GM21447 (cell line): ENCODE results near the gene CFDP1.
A peak's percentile ranks its signal among the peaks of the same experiment; 100 is the strongest.

Experiments used
- ATAC-seq: cut with Tn5 transposase; IDR thresholded peaks from one replicate; pipeline ENCODE4 v1.9.1; 2021; ENCODE audit not compliant: unreplicated experiment

Gene CFDP1

DNA sequence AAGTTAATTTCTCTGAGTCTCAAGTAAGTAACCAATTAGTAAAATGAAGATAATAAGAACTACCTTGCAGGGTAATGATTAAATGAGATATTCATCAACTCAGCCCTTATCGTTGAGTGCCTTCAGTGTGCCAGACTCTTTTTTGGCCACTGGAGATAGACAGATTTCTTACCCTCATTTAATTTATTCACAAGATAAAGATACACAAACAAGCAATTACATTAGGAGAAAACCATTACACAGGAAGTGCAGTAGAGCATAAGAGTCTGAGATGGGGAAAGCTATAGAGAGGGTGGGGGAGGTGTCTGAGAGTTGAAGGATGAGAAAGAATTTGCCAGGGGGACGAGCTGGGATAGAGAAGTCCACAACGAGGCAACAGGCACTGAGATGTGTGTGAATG is 109.4 kb downstream of the CFDP1 start:
- ATAC-seq = no peak

GRCh38 chr16:75323198-75323597 is 110.1 kb downstream of the CFDP1 start:
- no peak for ATAC-seq

- no peak for ATAC-seq
Observed at GRCh38 chr16:75322740-75323139, 110.6 kb downstream of the CFDP1 start.

DNA sequence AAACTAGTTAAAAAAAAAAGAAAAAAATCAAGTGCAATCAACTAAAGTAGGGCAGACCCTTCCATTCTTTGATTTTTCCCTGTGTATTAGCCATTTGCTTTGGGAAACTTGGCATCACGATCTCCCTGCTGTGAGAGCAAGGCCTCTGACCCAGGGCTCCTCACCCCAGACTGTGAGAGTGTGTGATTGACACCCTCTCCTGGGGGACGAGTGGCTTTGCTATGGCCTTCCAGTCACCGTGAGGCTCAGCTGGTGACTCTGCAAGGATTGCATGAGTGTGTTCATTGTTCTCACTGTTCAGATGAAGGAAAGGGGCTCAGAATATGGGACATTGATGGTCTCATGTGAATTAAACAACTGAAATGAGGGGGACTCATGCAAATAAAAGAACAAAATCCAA is 112.9 kb downstream of the CFDP1 start:
- no peak for ATAC-seq

DNA sequence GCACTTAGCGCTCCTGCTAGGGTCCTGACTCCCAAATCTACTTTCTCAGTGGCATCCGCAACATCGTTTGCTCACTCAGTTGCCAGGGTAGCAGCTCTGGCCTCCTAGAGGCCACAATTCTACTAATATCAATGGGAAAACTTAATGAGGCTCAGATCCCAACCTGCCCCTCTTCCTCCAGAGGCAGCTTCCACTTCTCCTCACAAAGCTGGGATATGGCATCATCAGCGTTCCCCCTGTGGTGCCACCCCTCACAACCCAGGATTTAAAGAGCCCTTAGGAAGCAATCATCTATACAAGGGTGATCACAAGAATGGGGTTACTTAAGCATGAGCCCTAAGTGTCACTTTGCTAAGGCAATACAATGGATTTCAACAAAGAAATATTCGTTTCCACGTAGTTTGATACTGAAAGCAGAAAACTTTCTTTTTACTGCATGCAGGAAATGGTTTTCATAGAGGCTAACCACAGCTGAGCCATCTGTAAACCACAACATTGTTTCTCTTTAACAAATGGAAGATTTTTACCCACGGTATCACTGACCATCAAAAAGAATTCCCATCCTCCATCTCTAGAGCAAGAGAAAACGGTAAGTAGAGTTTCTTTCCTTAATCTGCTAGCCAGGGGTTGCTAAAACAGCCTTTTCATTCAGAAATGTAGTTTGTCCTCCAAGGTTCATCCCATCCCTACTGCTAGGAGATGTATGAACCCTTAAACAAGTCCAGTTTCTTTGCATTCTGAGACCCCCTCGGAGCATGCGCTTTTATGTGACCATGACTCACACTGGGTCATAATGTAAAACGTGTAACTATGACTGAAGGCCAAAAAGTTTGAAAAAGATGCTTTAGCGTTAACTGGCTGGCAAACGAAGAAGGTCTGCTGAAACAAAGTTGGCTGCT is 113.5 kb downstream of the CFDP1 start:
- ATAC-seq = peak; percentile 77

DNA sequence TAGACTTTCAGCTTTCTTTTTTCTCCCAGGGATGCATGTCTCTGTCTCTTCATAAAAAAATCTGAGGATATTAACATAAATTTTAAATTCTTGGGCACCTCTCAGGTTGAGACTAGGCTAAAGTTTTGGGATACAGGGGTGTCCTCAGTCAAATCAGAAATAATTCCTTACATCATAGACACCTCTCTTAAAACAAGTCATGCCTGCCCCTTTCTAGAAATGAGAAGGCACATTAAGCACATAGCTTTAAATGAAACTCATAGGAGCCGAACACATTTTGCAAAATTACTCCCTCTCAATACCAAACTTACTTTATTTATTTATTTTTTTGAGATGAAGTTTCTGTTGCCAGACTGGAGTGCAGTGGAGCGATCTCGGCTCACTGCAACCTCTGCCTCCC is 114.6 kb downstream of the CFDP1 start:
- no peak for ATAC-seq

DNA sequence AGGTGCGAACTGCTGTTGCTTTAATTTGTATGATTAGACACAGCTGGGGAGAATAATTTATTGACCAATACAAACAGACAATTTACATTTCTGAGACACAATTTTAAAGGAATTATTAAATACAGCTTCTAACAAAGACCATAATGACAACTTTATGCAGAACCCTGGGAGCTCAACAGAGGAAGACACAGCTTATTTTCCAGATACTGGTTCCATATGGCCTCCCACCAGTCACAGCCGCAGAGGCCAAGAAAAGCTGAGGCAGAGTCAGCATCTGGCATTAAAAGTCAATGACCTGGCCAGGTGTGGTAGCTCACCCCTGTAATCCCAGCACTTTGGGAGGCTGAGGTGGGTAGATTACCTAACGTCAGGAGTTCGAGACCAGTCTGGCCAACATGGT is 115.8 kb downstream of the CFDP1 start:
- no peak for ATAC-seq

DNA sequence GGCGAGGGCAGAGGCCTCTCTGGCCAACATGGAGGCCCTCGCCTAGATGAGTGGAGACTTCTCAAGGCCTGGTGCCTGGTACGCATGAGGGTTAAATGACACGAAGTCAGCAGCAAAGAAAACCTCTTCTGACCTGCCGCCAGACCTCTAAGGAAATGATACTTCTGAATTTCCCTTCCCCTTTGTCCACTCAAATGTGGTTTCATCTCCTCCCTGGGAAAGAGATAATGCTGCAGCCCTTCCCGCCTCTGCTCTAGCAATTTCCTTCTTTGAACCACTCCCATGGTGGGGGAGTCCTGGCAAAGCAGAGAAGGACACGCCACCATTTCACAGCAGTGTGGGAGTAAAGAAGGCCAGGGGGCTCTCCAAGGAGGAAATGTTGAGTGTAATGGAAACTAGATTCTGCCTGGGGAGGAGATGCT is 116.2 kb downstream of the CFDP1 start:
- ATAC-seq = no peak

GRCh38 chr16:75315539-75316306 is 117.6 kb downstream of the CFDP1 start:
- no peak for ATAC-seq

- no peak for ATAC-seq
Observed at GRCh38 chr16:75312875-75313274, 120.4 kb downstream of the CFDP1 start.

DNA sequence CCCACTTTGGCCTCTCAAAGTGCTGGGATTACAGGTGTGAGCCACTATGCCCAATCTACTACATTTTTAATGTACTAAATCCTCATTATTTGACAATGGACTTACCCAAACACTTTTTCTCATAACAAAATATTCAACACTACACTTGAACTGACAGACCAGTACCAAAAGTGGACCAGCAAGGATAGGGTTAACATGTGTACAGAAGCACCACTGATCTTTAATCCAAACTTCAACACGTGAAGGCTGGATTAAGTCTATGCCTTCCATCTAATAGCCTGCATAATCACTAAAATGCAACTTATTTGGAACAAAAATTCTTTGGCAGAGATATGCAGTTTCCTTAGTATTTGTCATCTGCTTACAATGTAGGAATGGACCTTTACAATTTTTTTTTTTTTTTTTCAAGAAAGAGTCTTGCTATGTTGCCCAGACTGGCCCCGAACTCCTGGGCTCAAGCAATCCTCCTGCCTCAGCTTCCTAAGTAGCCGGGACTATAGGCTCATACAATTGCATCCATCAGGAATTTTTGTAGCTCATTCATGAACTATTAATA is 121.8 kb downstream of the CFDP1 start:
- no peak for ATAC-seq

- ATAC-seq = no peak
Observed at GRCh38 chr16:75310541-75310940, 122.8 kb downstream of the CFDP1 start.

GRCh38 chr16:75309899-75310430 is 123.3 kb downstream of the CFDP1 start:
- ATAC-seq = no peak

DNA sequence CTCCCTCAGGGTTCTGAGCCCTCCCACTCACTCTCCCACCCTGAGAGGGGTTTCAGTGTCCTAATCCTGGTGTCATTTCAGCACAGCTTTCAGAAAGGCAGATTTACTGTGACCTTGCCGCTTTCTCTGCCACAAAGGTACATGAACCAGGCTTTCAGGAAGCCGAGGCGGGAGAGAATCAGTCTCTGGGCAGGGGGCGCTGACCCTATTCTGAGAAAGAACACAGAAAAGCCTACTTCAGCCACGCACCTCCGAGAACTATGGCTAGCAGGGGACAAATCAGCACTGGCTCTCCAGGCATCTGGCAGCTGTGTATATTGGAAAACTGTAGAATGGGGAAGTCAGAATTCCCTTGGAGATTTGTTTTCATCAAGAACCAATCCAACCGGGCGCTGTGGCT is 124.1 kb downstream of the CFDP1 start:
- no peak for ATAC-seq

GRCh38 chr16:75308011-75308410 is 125.3 kb downstream of the CFDP1 start:
- no peak for ATAC-seq

- ATAC-seq = no peak
Observed at GRCh38 chr16:75307506-75307905, 125.8 kb downstream of the CFDP1 start.

DNA sequence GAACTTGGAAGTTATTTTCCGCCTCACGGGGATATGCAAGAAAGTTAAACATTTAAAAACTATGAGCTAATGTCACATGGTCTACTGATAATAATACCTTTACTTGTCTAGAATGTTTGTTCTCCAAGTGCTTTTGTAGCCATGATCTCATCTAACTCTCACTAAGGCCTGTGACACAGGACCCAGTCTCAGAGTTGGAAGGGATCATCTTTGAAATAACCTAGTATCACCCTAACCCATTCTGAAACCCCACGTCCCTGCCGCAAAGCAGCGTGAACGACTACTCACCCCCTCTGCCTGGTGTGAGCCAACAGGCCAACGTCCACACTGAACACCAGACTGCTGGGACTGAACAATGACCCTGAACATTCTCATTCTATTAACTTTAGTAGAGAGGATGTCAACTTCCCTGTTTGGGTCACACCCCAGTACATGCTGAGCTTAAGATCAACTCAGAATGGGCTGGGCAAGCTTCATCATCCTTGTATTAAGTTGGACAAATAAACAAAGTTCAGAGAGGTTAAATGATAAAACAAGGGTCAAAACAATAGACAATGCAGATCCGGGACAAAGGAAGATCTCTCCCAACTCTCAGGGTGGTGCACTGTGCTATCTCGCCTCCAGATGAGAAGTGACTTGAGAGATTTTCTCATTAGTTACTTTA is 127.1 kb downstream of the CFDP1 start:
- no peak for ATAC-seq

GRCh38 chr16:75305364-75306098 is 127.8 kb downstream of the CFDP1 start:
- ATAC-seq = peak; percentile 83

GRCh38 chr16:75304521-75305363 is 128.6 kb downstream of the CFDP1 start:
- ATAC-seq = no peak
